ENCODE results near the gene TMBIM1. TPM values are rescaled to one million over a fixed set of nuclear protein-coding genes. Genes with fewer than 3 reads are reported as not detected.
A peak's percentile ranks its signal among the peaks of the same experiment; 100 is the strongest.

The TMBIM1 gene
- total RNA-seq, 4 donors from 2014 or later = 205 to 318 (median 287) TPM

GRCh38 chr2:218272531-218273212 lies 19.6 kb downstream of the TMBIM1 start:
- peak; percentile 96 to 98 for DNase-seq (ENCODE audit: low spot score in 2 of 2)
- WGBS, 2 donors = 11 to 13% methylated on average over 18 of the region's 18 CpGs
- intact Hi-C loops (cut with DNase I; ENCODE audit: low total_unique reads) = loop anchor here (10.0 kb wide), 1 partner anchor 122 kb away; the partner anchor contains the start of gene CTDSP1
- H3K4me3 ChIP-seq (ENCODE audit: low read depth, poor library complexity, severe bottlenecking) = no peak overlapping the region
- TF ChIP-seq CTCF (IDR thresholded peaks at IDR 0.05) (peak in 1 of 3 donors; percentile 42), POLR2A (IDR thresholded peaks at IDR 0.05) (no peak)

GRCh38 chr2:218271865-218272530 lies 20.3 kb downstream of the TMBIM1 start:
- intact Hi-C loops (cut with DNase I; ENCODE audit: low total_unique reads) = loop anchor here (10.0 kb wide), 1 partner anchor 123 kb away; the partner anchor contains the start of gene CTDSP1
- 23 to 24% methylated on average over 5 of the region's 5 CpGs for WGBS, 2 donors
- no peak for TF ChIP-seq POLR2A (IDR thresholded peaks at IDR 0.05)
- TF ChIP-seq CTCF (IDR thresholded peaks at IDR 0.05) = no peak
- no peak for DNase-seq (ENCODE audit: low spot score in 2 of 2)
- H3K4me3 ChIP-seq (ENCODE audit: low read depth, poor library complexity, severe bottlenecking) = no peak overlapping the region

GRCh38 chr2:218271487-218271797 lies 20.9 kb downstream of the TMBIM1 start:
- peak in 1 of 2 donors; percentile 43 for DNase-seq (ENCODE audit: low spot score in 2 of 2)
- H3K4me3 ChIP-seq (ENCODE audit: low read depth, poor library complexity, severe bottlenecking) = no peak overlapping the region
- 17 to 21% methylated on average over 4 of the region's 4 CpGs for WGBS, 2 donors
- TF ChIP-seq CTCF (IDR thresholded peaks at IDR 0.05) (no peak), POLR2A (IDR thresholded peaks at IDR 0.05) (no peak)
- intact Hi-C loops (cut with DNase I; ENCODE audit: low total_unique reads) = loop anchor here (10.0 kb wide), 1 partner anchor 123 kb away; the partner anchor contains the start of gene CTDSP1

GRCh38 chr2:218270721-218271486 lies 21.4 kb downstream of the TMBIM1 start:
- no peak for TF ChIP-seq POLR2A (IDR thresholded peaks at IDR 0.05)
- TF ChIP-seq CTCF (IDR thresholded peaks at IDR 0.05) = no peak
- peak in 1 of 2 donors; percentile 51 for DNase-seq (ENCODE audit: low spot score in 2 of 2)
- 3 to 5% methylated on average over 21 to 23 of the region's 23 CpGs for WGBS, 2 donors
- H3K4me3 ChIP-seq (ENCODE audit: low read depth, poor library complexity, severe bottlenecking) = peak overlapping the region; percentile 39
- intact Hi-C loops (cut with DNase I; ENCODE audit: low total_unique reads) = loop anchor here (10.0 kb wide), 1 partner anchor 124 kb away; the partner anchor contains the start of gene CTDSP1

GRCh38 chr2:218269900-218270720 lies 22.2 kb downstream of the TMBIM1 start, which contains the start of the genes AAMP and PNKD:
Gene AAMP, minus strand, starts transcription at chr2:218270137. Its CDS starts 51 bp downstream, at chr2:218270086.
Gene PNKD, plus strand, starts transcription at chr2:218270519. Its CDS starts 17 bp downstream, at chr2:218270536.
- DNase-seq (ENCODE audit: low spot score in 2 of 2) = peak; percentile 100
- intact Hi-C loops (cut with DNase I; ENCODE audit: low total_unique reads) = loop anchor here (10.0 kb wide), 2 partner anchors 85 to 125 kb away; partner anchors contain the start of gene CTDSP1
- peak within 1 kb of the TSS; percentile 73 for H3K4me3 ChIP-seq (ENCODE audit: low read depth, poor library complexity, severe bottlenecking)
- TF ChIP-seq POLR2A (IDR thresholded peaks at IDR 0.05) = peak in 1 of 2 donors; percentile 31
- no peak for TF ChIP-seq CTCF (IDR thresholded peaks at IDR 0.05)
- 1% methylated on average over 57 to 58 of the region's 64 CpGs for WGBS, 2 donors
